Central memory CD8-positive, alpha-beta T cell (primary cell): ENCODE measurements around the gene BTAF1.

Experiments
- ATAC-seq: fragments of 150-1000 bp; cut with Tn5 transposase; replicated peaks from 2 replicates; pipeline ENCODE4 v1.10.0; 2022; ENCODE audit warnings: mild to moderate bottlenecking, moderate FRiP score, moderate number of reproducible peaks; ENCODE audit not compliant: poor library complexity, severe bottlenecking; ENCODE audit errors: extremely low read depth
- DNase-seq, 2 donors: peaks; one replicate each; pipeline ENCODE4 v3.0.0; 2021; ENCODE audit warnings: low spot score in 2 of 2
- H3K27ac Mint-ChIP-seq: one replicate; pipeline ENCODE4 v1.8.0; 2022; ENCODE audit warnings: low read depth, mild to moderate bottlenecking, moderate library complexity, mixed read lengths
- H3K27me3 Mint-ChIP-seq: one replicate; pipeline ENCODE4 v1.8.0; 2022; ENCODE audit warnings: mixed read lengths
- H3K36me3 Mint-ChIP-seq: one replicate; pipeline ENCODE4 v1.8.0; 2022; ENCODE audit warnings: mild to moderate bottlenecking, moderate library complexity, mixed read lengths; ENCODE audit not compliant: insufficient read depth
- H3K4me1 Mint-ChIP-seq: one replicate; pipeline ENCODE4 v1.8.0; 2022; ENCODE audit warnings: mixed read lengths
- H3K4me3 Mint-ChIP-seq: one replicate; pipeline ENCODE4 v1.8.0; 2022; ENCODE audit warnings: mild to moderate bottlenecking, moderate library complexity, mixed read lengths
- H3K9me3 Mint-ChIP-seq: one replicate; pipeline ENCODE4 v1.8.0; 2022; ENCODE audit warnings: mixed read lengths

BTAF1 gene

GRCh38 chr10:92045641-92046106 lies 122.1 kb downstream of the BTAF1 start:
- H3K36me3 Mint-ChIP-seq = peaks cover 7% of the 10 kb centered on the region
- H3K27ac Mint-ChIP-seq = no peak overlapping the region
- H3K27me3 Mint-ChIP-seq = no peaks in the 10 kb centered on the region
- no peak for ATAC-seq
- peaks cover 11% of the 10 kb centered on the region for H3K4me1 Mint-ChIP-seq
- no peaks in the 10 kb centered on the region for H3K9me3 Mint-ChIP-seq
- DNase-seq = no peak
- H3K4me3 Mint-ChIP-seq = no peak overlapping the region

GRCh38 chr10:92047215-92047614 lies 123.6 kb downstream of the BTAF1 start:
- H3K27ac Mint-ChIP-seq = no peak overlapping the region
- peaks cover 6% of the 10 kb centered on the region for H3K36me3 Mint-ChIP-seq
- DNase-seq (no peak), ATAC-seq (no peak)
- H3K9me3 Mint-ChIP-seq = no peaks in the 10 kb centered on the region
- H3K4me3 Mint-ChIP-seq = no peak overlapping the region
- H3K4me1 Mint-ChIP-seq = peaks cover 11% of the 10 kb centered on the region
- no peaks in the 10 kb centered on the region for H3K27me3 Mint-ChIP-seq

DNA sequence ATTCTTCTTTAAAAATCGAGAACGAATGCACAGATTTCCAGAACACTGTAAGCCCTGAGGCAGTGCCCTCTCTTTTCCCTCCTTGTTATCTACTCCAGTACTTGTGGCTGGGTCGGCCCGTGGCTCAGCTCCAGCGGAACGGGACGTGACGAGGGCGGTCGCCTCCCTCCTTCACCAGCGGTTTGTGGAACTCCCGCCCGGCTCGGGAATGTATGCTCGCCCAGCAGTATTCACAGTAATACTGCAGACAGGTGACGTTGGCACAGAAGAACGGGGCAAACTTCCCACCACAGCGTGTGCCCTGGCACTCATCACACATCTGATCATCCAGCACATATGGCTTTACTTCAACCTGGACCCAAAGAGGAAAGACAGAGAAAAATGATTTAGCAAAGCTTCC lies 128.5 kb downstream of the BTAF1 start:
- no peak overlapping the region for H3K4me3 Mint-ChIP-seq
- no peaks in the 10 kb centered on the region for H3K27me3 Mint-ChIP-seq
- peaks cover 11% of the 10 kb centered on the region for H3K36me3 Mint-ChIP-seq
- H3K4me1 Mint-ChIP-seq = peaks cover 19% of the 10 kb centered on the region
- ATAC-seq = no peak
- H3K9me3 Mint-ChIP-seq = no peaks in the 10 kb centered on the region
- no peak overlapping the region for H3K27ac Mint-ChIP-seq
- DNase-seq = no peak

DNA sequence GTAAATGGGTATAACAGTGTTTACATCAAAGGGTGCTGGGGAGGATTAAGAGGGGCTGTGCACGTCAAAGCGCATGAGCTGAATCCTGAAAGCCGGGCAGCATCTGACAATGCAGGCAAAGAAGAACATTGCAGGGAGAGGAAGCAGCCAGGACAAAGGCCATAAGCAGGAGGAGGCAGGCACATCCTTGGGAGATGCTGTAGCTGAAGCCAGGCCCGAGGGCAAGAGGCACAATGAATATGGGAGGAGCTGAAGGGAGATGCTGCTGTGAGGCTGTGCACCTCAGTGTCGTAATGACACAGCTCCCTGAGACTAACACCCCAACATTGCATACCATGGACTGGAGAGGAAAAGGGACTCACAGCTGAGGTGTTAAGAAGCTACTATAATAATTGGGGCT lies 129.2 kb downstream of the BTAF1 start:
- ATAC-seq = no peak
- Mint-ChIP-seq H3K9me3 (no peaks in the 10 kb centered on the region), H3K4me1 (peaks cover 16% of the 10 kb centered on the region), H3K36me3 (peaks cover 11% of the 10 kb centered on the region), H3K27ac (no peak overlapping the region), H3K4me3 (no peak overlapping the region), H3K27me3 (no peaks in the 10 kb centered on the region)
- no peak for DNase-seq

DNA sequence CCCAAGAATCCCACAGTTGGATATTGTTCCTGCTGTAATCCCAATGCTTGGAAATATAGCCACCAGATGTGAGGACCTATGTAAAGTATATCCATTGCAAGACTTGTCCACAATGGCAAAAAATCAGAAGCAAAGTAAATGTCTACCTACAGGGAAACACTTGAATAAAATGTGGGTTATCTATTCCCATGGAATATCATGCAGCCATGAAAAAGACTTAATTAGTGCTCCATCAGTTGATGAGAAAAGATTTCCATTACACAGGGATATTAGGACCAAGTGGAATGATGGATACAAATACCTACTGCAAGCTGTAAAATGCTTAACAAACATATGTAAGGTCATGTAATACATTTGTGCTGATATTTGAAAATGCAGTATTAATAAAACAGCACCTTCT lies 131.2 kb downstream of the BTAF1 start:
- no peaks in the 10 kb centered on the region for H3K27me3 Mint-ChIP-seq
- peaks cover 5% of the 10 kb centered on the region for H3K36me3 Mint-ChIP-seq
- ATAC-seq (no peak), DNase-seq (no peak)
- no peaks in the 10 kb centered on the region for H3K9me3 Mint-ChIP-seq
- no peak overlapping the region for H3K4me3 Mint-ChIP-seq
- no peak overlapping the region for H3K27ac Mint-ChIP-seq
- peaks cover 8% of the 10 kb centered on the region for H3K4me1 Mint-ChIP-seq

- no peak for DNase-seq
- Mint-ChIP-seq H3K4me1 (no peaks in the 10 kb centered on the region), H3K27me3 (no peaks in the 10 kb centered on the region), H3K4me3 (no peak overlapping the region), H3K36me3 (peaks cover 2% of the 10 kb centered on the region), H3K27ac (no peak overlapping the region), H3K9me3 (no peaks in the 10 kb centered on the region)
- no peak for ATAC-seq
Measured at GRCh38 chr10:92062273-92062672, 138.7 kb downstream of the BTAF1 start.

DNA sequence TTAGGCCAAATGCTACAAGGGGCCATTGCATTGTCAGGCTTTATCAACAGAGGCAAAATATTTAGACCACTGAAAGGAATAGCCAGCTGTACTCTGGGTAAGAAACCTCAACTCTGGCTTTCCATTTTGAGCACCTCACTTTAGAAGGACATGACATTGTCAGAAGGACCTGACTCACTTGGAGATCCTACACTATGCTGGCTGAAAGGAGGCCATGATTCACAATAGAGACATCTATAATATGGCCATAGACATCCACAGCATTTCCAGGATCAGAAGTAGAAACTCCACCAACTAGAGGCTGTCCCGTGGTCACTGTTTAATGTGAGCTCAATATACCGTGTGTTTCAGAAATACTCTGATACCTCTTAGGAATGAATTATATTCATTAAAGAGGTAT lies 140.9 kb downstream of the BTAF1 start:
- ATAC-seq = no peak
- no peak for DNase-seq
- Mint-ChIP-seq H3K4me1 (no peaks in the 10 kb centered on the region), H3K27me3 (no peaks in the 10 kb centered on the region), H3K27ac (no peak overlapping the region), H3K36me3 (peaks cover 2% of the 10 kb centered on the region), H3K4me3 (no peak overlapping the region), H3K9me3 (no peaks in the 10 kb centered on the region)

- H3K27ac Mint-ChIP-seq = no peak overlapping the region
- no peaks in the 10 kb centered on the region for H3K27me3 Mint-ChIP-seq
Measured at GRCh38 chr10:92066386-92066785, 142.8 kb downstream of the BTAF1 start.

GRCh38 chr10:92068900-92069299 lies 145.3 kb downstream of the BTAF1 start:
- Mint-ChIP-seq H3K9me3 (no peaks in the 10 kb centered on the region), H3K4me1 (no peaks in the 10 kb centered on the region), H3K4me3 (no peak overlapping the region), H3K27ac (no peak overlapping the region), H3K36me3 (peaks cover 4% of the 10 kb centered on the region), H3K27me3 (no peaks in the 10 kb centered on the region)
- ATAC-seq (no peak), DNase-seq (no peak)

More at GRCh38 chr10:92066386-92066785, 142.8 kb downstream of the BTAF1 start:
- DNase-seq = no peak
- Mint-ChIP-seq H3K9me3 (no peaks in the 10 kb centered on the region), H3K4me1 (no peaks in the 10 kb centered on the region), H3K4me3 (no peak overlapping the region), H3K36me3 (peaks cover 2% of the 10 kb centered on the region)
- no peak for ATAC-seq

DNA sequence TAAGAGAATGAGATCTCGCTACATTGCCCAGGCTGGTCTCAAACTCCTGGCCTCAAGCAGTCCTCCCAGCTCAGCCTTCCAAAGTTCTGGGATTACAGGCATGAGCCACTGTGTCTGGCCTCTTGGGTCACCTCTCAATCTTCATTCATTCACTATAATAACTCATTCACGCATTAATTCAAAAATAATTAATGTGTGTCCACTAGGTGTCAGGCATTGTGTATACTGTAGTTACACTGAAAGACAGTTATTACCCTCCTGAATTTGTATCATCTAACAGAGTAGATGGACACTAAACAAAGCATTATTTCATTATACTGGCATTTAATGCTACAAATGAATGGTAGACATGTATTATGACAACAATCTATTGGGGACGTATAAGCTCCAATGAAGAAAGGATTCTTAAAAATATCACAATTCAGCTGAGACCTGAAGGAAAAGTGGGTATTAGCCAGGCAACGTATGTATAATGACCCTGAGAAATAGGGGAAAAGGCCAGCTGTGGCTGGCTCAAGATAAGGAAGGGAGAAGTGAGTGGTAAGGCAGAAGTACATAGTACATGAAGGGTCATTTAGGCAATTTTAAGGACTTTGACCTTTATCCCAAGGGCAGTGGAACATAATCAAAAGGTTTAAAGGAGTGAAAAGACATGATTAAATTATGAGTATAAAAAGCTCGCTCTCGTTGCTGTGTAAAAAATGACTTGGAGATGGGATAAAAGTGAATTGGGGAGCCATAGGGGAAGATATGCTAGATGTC lies 150.7 kb downstream of the BTAF1 start:
- H3K4me3 Mint-ChIP-seq = no peak overlapping the region
- no peak overlapping the region for H3K27ac Mint-ChIP-seq
- no peaks in the 10 kb centered on the region for H3K27me3 Mint-ChIP-seq
- no peaks in the 10 kb centered on the region for H3K4me1 Mint-ChIP-seq
- peaks cover 4% of the 10 kb centered on the region for H3K36me3 Mint-ChIP-seq
- no peak for ATAC-seq
- H3K9me3 Mint-ChIP-seq = no peaks in the 10 kb centered on the region
- no peak for DNase-seq

DNA sequence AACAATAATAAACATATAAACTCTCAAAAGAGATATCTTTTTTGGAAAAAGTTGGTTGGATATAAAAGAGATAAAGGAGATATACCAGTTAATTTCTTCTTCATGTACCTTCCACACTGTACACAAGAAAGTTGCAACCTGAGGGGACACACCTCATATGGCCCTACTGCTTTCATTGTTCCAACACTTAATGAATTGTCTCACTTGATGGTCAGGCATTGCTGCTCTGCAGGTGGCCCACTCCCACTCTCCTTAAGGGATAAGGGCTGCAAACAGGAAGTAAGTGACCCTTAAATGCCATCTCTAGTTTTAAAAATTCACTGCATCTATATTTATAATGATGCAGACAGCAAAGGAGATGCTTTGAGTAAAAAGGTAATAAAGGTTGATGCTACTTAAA lies 152.3 kb downstream of the BTAF1 start:
- H3K4me1 Mint-ChIP-seq = no peaks in the 10 kb centered on the region
- H3K27me3 Mint-ChIP-seq = no peaks in the 10 kb centered on the region
- H3K36me3 Mint-ChIP-seq = peaks cover 10% of the 10 kb centered on the region
- no peak for DNase-seq
- H3K27ac Mint-ChIP-seq = no peak overlapping the region
- H3K9me3 Mint-ChIP-seq = no peaks in the 10 kb centered on the region
- no peak for ATAC-seq
- no peak overlapping the region for H3K4me3 Mint-ChIP-seq

DNA sequence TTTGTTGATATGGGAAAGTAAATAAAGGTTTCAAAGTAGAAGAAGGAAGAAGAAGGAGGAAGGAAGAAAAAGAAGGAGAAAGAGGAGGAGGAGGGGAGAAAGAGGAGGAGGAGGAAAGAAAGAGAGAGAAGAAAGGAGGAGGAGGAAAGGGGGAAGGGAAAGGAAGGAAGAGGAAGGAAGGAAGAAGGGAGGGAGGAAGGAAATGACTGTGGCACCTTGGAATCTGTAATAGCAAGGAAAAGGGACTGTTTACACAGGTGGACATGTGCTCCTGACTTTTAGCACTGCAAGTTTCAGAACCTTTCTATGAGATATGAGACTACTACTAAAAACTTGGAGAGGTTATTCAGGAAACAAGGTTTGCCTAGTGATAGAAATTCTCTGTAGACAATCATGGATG lies 153.2 kb downstream of the BTAF1 start:
- H3K36me3 Mint-ChIP-seq = peaks cover 17% of the 10 kb centered on the region
- no peak overlapping the region for H3K4me3 Mint-ChIP-seq
- no peaks in the 10 kb centered on the region for H3K27me3 Mint-ChIP-seq
- DNase-seq (no peak), ATAC-seq (no peak)
- H3K9me3 Mint-ChIP-seq = no peaks in the 10 kb centered on the region
- no peak overlapping the region for H3K27ac Mint-ChIP-seq
- no peaks in the 10 kb centered on the region for H3K4me1 Mint-ChIP-seq

DNA sequence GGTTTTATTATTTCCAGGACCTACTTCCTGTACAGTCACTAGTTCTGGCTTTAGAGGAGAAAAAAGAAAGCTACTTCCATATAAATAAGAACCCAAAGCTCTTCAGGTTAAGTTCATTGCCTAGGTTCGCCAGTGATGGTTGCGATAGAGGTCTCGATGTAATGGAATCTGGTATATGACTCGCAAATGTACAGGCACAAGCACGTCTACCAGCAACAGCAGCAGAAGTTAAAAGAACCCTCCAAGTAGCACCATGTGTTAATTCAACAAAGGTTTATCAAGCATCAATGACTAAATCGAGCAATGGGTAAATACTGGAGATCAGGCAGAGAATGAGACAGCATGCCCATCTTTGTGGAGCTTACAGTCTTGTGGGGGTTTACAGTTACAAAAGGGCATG lies 155.4 kb downstream of the BTAF1 start:
- no peak for ATAC-seq
- Mint-ChIP-seq H3K4me1 (peaks cover 7% of the 10 kb centered on the region), H3K4me3 (no peak overlapping the region), H3K9me3 (no peaks in the 10 kb centered on the region), H3K27ac (no peak overlapping the region), H3K36me3 (peaks cover 15% of the 10 kb centered on the region), H3K27me3 (no peaks in the 10 kb centered on the region)
- no peak for DNase-seq
